ENCODE data around the gene U2SURP.

DNA sequence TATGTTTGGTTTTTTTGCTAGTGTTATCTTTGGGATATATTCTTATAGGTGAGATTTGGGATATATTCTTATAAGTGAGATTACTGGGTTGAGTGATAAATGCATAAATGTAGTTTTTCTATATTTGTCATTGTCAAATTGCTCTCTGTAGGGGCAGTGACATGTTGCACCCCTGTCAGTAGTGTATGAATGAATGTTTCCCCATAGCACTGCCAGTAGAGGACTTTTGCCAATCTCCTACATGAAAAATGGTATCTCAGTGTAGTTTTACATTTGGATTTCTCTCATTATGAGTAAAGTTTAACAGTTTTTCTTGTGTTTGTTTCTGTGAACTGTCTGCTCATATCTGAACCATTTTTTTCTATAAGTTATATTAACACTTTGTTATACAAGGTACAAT, 13.6 kb downstream of the U2SURP start:
- TF ChIP-seq, protein P1, sequence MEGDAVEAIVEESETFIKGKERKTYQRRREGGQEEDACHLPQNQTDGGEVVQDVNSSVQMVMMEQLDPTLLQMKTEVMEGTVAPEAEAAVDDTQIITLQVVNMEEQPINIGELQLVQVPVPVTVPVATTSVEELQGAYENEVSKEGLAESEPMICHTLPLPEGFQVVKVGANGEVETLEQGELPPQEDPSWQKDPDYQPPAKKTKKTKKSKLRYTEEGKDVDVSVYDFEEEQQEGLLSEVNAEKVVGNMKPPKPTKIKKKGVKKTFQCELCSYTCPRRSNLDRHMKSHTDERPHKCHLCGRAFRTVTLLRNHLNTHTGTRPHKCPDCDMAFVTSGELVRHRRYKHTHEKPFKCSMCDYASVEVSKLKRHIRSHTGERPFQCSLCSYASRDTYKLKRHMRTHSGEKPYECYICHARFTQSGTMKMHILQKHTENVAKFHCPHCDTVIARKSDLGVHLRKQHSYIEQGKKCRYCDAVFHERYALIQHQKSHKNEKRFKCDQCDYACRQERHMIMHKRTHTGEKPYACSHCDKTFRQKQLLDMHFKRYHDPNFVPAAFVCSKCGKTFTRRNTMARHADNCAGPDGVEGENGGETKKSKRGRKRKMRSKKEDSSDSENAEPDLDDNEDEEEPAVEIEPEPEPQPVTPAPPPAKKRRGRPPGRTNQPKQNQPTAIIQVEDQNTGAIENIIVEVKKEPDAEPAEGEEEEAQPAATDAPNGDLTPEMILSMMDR (IDR thresholded peaks at IDR 0.05; ENCODE audit: insufficient read depth, low read length) = no peak
- TF ChIP-seq POLR2AphosphoS5 (IDR thresholded peaks at IDR 0.05; ENCODE audit: low read depth) (no peak), GABPA (IDR thresholded peaks at IDR 0.05; ENCODE audit: low read depth) (no peak)
